Measurements from ENCODE around the gene RAPGEF1.
"Not testable (repeated sequence)": the region's sequence is repeated elsewhere in the genome, so short reads cannot be mapped to it uniquely, and the experiment has no call there.

The RAPGEF1 gene

GRCh38 chr9:131739959-131740648 is at the start of gene RAPGEF1:
Gene RAPGEF1, minus strand, starts transcription at chr9:131740076. Its CDS starts 246 bp downstream, at chr9:131739830.
- peak in 1 of 2 donors; percentile 76 for DNase-seq

- no peak for DNase-seq
These were observed 49.0 kb upstream of the RAPGEF1 start for GRCh38 chr9:131788851-131789250.

- DNase-seq: no peak
These were observed 48.0 kb upstream of the RAPGEF1 start for GRCh38 chr9:131787838-131788237.

- no peak for DNase-seq
These were observed 45.0 kb upstream of the RAPGEF1 start for GRCh38 chr9:131784748-131785501.

GRCh38 chr9:131781069-131781468 is 41.2 kb upstream of the RAPGEF1 start:
- no peak for DNase-seq

GRCh38 chr9:131776473-131776872 is 36.6 kb upstream of the RAPGEF1 start:
- DNase-seq: peak in 1 of 2 donors; percentile 16

- no peak for DNase-seq
These were observed 36.2 kb upstream of the RAPGEF1 start for GRCh38 chr9:131776036-131776435.

- DNase-seq: no peak
These were observed 34.8 kb upstream of the RAPGEF1 start for GRCh38 chr9:131774636-131775035.

GRCh38 chr9:131773911-131774379 is 34.1 kb upstream of the RAPGEF1 start:
- peak; percentile 17 to 46 for DNase-seq

GRCh38 chr9:131772940-131773339 is 33.1 kb upstream of the RAPGEF1 start:
- no peak for DNase-seq

GRCh38 chr9:131771646-131772045 is 31.8 kb upstream of the RAPGEF1 start:
- no peak for DNase-seq

- no peak for DNase-seq
These were observed 29.5 kb upstream of the RAPGEF1 start for GRCh38 chr9:131769361-131769760.

- no peak for DNase-seq
These were observed 24.7 kb upstream of the RAPGEF1 start for GRCh38 chr9:131764568-131764967.

GRCh38 chr9:131762356-131762932 is 22.6 kb upstream of the RAPGEF1 start:
- DNase-seq: peak; percentile 27 to 78

GRCh38 chr9:131759017-131759647 is 19.3 kb upstream of the RAPGEF1 start:
- DNase-seq: peak in 1 of 2 donors; percentile 16

GRCh38 chr9:131757549-131757948 is 17.7 kb upstream of the RAPGEF1 start:
- peak in 1 of 2 donors; percentile 16 for DNase-seq

GRCh38 chr9:131755541-131756198 is 15.8 kb upstream of the RAPGEF1 start:
- DNase-seq: peak; percentile 69 to 87

GRCh38 chr9:131754846-131755245 is 15.0 kb upstream of the RAPGEF1 start:
- DNase-seq: no peak

GRCh38 chr9:131753751-131754150 is 13.9 kb upstream of the RAPGEF1 start:
- DNase-seq: not testable (repeated sequence)

GRCh38 chr9:131752231-131752884 is 12.5 kb upstream of the RAPGEF1 start:
- no peak for DNase-seq

- no peak for DNase-seq
These were observed 8.6 kb upstream of the RAPGEF1 start for GRCh38 chr9:131748411-131748955.

- peak; percentile 86 for DNase-seq
These were observed 7.5 kb upstream of the RAPGEF1 start for GRCh38 chr9:131747352-131747751.
